SH-SY5Y (cell line): ENCODE results near the gene PLXNB3.

Experiments
- GATA2 ChIP-seq: IDR thresholded peaks from 2 replicates; pipeline ENCODE4 v1.6.1; 2011; ENCODE audit warnings: mild to moderate bottlenecking, low read depth, low read length
- GATA3 ChIP-seq: IDR thresholded peaks from 2 replicates; pipeline ENCODE4 v1.6.1; 2011; ENCODE audit warnings: low read depth, mild to moderate bottlenecking, low read length, moderate library complexity

DNA sequence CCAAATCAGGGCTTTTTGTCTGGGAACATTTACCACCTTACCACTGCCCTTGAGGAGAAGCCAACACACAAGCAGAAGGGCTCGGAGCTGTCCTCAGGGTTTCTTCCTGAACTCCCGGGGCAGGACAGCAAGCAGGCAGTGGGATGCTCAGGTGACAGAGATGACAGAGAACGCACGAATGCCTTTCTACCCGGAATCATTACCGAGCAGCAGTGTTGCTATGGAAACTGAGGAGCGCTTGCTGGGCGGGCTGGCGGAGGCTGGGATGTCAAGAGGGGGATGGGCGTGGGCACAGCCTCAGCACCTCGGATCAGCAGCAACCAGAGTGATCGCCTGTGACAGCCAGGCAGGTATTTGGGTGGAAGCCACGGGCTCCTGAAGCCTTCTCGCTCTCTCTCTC is 48.2 kb downstream of the PLXNB3 start:
- TF ChIP-seq GATA2 (no peak), GATA3 (no peak)
